Stimulated activated CD4-positive, alpha-beta T cell treated with anti-CD3 and anti-CD28 coated beads, Interleukin-4, amount 100 ng/mL, for 48 hours (primary cell): Measurements from ENCODE around the gene NCF4.

Experiments used
- DNase-seq, 2 donors: peaks; one replicate each; pipeline ENCODE4 v3.0.0-alpha.2; 2020; ENCODE audit warnings: low read depth in 2 of 2

NCF4 gene

GRCh38 chr22:36922105-36922608 lies 61.4 kb downstream of the NCF4 start:
- DNase-seq, result no peak

- DNase-seq, result no peak
Observed at GRCh38 chr22:36922711-36923110, 61.9 kb downstream of the NCF4 start.

GRCh38 chr22:36923131-36923788 lies 62.5 kb downstream of the NCF4 start:
- DNase-seq, result no peak

- no peak for DNase-seq
Observed at GRCh38 chr22:36924151-36924698, 63.4 kb downstream of the NCF4 start.

- DNase-seq, result no peak
Observed at GRCh38 chr22:36925388-36926290, 64.8 kb downstream of the NCF4 start.

- DNase-seq, result no peak
Observed at GRCh38 chr22:36926309-36926708, 65.5 kb downstream of the NCF4 start.

GRCh38 chr22:36926721-36927435 lies 66.1 kb downstream of the NCF4 start:
- DNase-seq, result no peak
